SK-N-SH treated with all-trans-retinoic acid at 6 μM for 48 hours (cell line): ENCODE data around the gene SMG1.

ENCODE experiments used
- ATAC-seq: fragments of 200-7000 bp; cut with Tn5 transposase; 3 replicates; pipeline ENCODE4 v1.9.1; 2020; ENCODE audit warnings: mild to moderate bottlenecking, moderate library complexity
- ARNTL ChIP-seq: fragments of 450-650 bp; formaldehyde crosslinking; IDR thresholded peaks from 2 replicates; pipeline ENCODE4 v1.5.0; 2020; ENCODE audit warnings: low read depth, mild to moderate bottlenecking, moderate library complexity, borderline replicate concordance
- BACH2 ChIP-seq: fragments of 250-450 bp; sonication (Bioruptor Pico); IDR thresholded peaks from 2 replicates; pipeline ENCODE4 v1.9.0; 2021; ENCODE audit warnings: mild to moderate bottlenecking, borderline replicate concordance
- CSRNP3 ChIP-seq: fragments of 250-450 bp; sonication (Bioruptor Pico); IDR thresholded peaks from 2 replicates; pipeline ENCODE4 v1.5.1; 2021; ENCODE audit warnings: mild to moderate bottlenecking, moderate library complexity
- ESRRG ChIP-seq: fragments of 250-450 bp; sonication (Bioruptor Pico); IDR thresholded peaks from 2 replicates; pipeline ENCODE4 v1.6.1; 2021; ENCODE audit warnings: mild to moderate bottlenecking
- GLIS3 ChIP-seq: fragments of 250-450 bp; sonication (Bioruptor Pico); IDR thresholded peaks from 2 replicates; pipeline ENCODE4 v1.5.0; 2020; ENCODE audit warnings: mild to moderate bottlenecking, moderate library complexity
- OSR1 ChIP-seq: fragments of 250-450 bp; sonication (Bioruptor Pico); IDR thresholded peaks from 2 replicates; pipeline ENCODE4 v1.8.0; 2022; ENCODE audit warnings: moderate library complexity, mild to moderate bottlenecking, inconsistent platforms
- POU6F1 ChIP-seq: fragments of 250-450 bp; sonication (Bioruptor Pico); IDR thresholded peaks from 2 replicates; pipeline ENCODE4 v1.8.0; 2021; ENCODE audit warnings: low read depth, mild to moderate bottlenecking, moderate library complexity, borderline replicate concordance
- RARB ChIP-seq: fragments of 250-450 bp; sonication (Bioruptor Pico); IDR thresholded peaks from 2 replicates; pipeline ENCODE4 v1.8.0; 2021; ENCODE audit warnings: mild to moderate bottlenecking, moderate library complexity
- SNAI2 ChIP-seq: fragments of 250-450 bp; sonication (Bioruptor Pico); IDR thresholded peaks from 2 replicates; pipeline ENCODE4 v1.5.0; 2020; ENCODE audit warnings: mild to moderate bottlenecking, moderate library complexity
- TCF4 ChIP-seq: fragments of 250-450 bp; sonication (Bioruptor Pico); IDR thresholded peaks from 2 replicates; pipeline ENCODE4 v1.8.0; 2021; ENCODE audit warnings: mild to moderate bottlenecking, moderate library complexity, borderline replicate concordance
- TOX ChIP-seq: fragments of 250-450 bp; sonication (Bioruptor Pico); IDR thresholded peaks from 2 replicates; pipeline ENCODE4 v1.8.0; 2021; ENCODE audit warnings: mild to moderate bottlenecking, moderate library complexity, borderline replicate concordance
- ZC3H10 ChIP-seq: fragments of 250-450 bp; sonication (Bioruptor Pico); IDR thresholded peaks from 2 replicates; pipeline ENCODE4 v1.5.1; 2021; ENCODE audit warnings: mild to moderate bottlenecking, moderate library complexity
- ZFP3 ChIP-seq: fragments of 250-450 bp; sonication (Bioruptor Pico); IDR thresholded peaks from 2 replicates; pipeline ENCODE4 v1.5.0; 2020; ENCODE audit warnings: mild to moderate bottlenecking, moderate library complexity
- ZFP30 ChIP-seq: fragments of 450-650 bp; formaldehyde crosslinking; IDR thresholded peaks from 2 replicates; pipeline ENCODE4 v1.5.0; 2022; ENCODE audit warnings: mild to moderate bottlenecking, moderate library complexity
- ZNF565 ChIP-seq: fragments of 450-650 bp; formaldehyde crosslinking; conservative IDR thresholded peaks from 2 replicates; pipeline ENCODE4 v1.5.0; 2020; ENCODE audit warnings: low read depth, mild to moderate bottlenecking, moderate library complexity
- ZNF70 ChIP-seq: fragments of 450-650 bp; formaldehyde crosslinking; IDR thresholded peaks from 2 replicates; pipeline ENCODE4 v1.5.0; 2020; ENCODE audit warnings: mild to moderate bottlenecking, moderate library complexity
- ZNF8 ChIP-seq: fragments of 450-650 bp; formaldehyde crosslinking; IDR thresholded peaks from 2 replicates; pipeline ENCODE4 v1.5.0; 2020; ENCODE audit warnings: mild to moderate bottlenecking, moderate library complexity
- TF ChIP-seq, protein P1 (sequence below): fragments of 250-450 bp; sonication (Bioruptor Pico); IDR thresholded peaks from 2 replicates; pipeline ENCODE4 v1.8.0; 2020; ENCODE audit warnings: mild to moderate bottlenecking, moderate library complexity, borderline replicate concordance

The SMG1 gene

GRCh38 chr16:18925986-18926865 is at the start of gene SMG1:
SMG1 (minus strand) TSS chr16:18926408; CDS start chr16:18926041, 367 bp downstream.
- peak; percentile 93 for ATAC-seq

GRCh38 chr16:18975109-18975508 is 48.9 kb upstream of the SMG1 start:
- no peak for ATAC-seq
- no peak for TF ChIP-seq RARB (CRISPR knock-in tag)
- TF ChIP-seq TOX: no peak
- TF ChIP-seq ARNTL: no peak
- no peak for TF ChIP-seq ZFP3 (CRISPR knock-in tag)
- TF ChIP-seq BACH2 (CRISPR knock-in tag): no peak
- TF ChIP-seq ZFP30 (CRISPR knock-in tag): no peak
- TF ChIP-seq CSRNP3 (CRISPR knock-in tag): no peak
- TF ChIP-seq GLIS3 (CRISPR knock-in tag): no peak
- TF ChIP-seq ZNF8 (CRISPR knock-in tag): no peak

DNA sequence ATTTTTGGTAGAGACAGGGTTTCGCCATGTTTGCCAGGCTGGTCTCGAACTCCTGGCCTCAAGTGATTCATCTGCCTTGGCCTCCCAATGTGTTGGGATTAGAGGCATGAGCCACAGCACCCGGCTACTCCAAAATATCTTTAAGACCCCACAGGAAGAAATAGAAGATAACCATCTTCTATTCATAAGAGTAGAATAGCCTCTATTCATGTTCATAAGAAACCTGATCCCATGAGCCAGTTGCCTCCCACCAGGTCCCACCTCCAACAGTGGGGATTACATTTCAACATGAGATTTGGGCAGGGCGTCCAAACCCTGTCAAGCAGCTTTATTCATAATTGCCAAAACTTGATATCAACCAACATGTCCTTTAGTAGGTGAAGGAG is 43.6 kb upstream of the SMG1 start:
- TF ChIP-seq ZC3H10 (CRISPR knock-in tag) (no peak), TCF4 (CRISPR knock-in tag) (no peak), GLIS3 (CRISPR knock-in tag) (no peak), ZNF8 (CRISPR knock-in tag) (no peak), BACH2 (CRISPR knock-in tag) (no peak), ZFP3 (CRISPR knock-in tag) (no peak), ARNTL (no peak), ZNF565 (no peak), ESRRG (CRISPR knock-in tag) (no peak)
- ATAC-seq: no peak

GRCh38 chr16:18969050-18969854 is 43.0 kb upstream of the SMG1 start:
- ATAC-seq: peak; percentile 99
- TF ChIP-seq CSRNP3 (CRISPR knock-in tag): no peak
- TF ChIP-seq OSR1: no peak
- no peak for TF ChIP-seq SNAI2 (CRISPR knock-in tag)
- TF ChIP-seq, protein P1, sequence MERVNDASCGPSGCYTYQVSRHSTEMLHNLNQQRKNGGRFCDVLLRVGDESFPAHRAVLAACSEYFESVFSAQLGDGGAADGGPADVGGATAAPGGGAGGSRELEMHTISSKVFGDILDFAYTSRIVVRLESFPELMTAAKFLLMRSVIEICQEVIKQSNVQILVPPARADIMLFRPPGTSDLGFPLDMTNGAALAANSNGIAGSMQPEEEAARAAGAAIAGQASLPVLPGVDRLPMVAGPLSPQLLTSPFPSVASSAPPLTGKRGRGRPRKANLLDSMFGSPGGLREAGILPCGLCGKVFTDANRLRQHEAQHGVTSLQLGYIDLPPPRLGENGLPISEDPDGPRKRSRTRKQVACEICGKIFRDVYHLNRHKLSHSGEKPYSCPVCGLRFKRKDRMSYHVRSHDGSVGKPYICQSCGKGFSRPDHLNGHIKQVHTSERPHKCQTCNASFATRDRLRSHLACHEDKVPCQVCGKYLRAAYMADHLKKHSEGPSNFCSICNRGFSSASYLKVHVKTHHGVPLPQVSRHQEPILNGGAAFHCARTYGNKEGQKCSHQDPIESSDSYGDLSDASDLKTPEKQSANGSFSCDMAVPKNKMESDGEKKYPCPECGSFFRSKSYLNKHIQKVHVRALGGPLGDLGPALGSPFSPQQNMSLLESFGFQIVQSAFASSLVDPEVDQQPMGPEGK (CRISPR knock-in tag): 0 out of 2 replicates have a peak, but pooled peaks have one; percentile 66

DNA sequence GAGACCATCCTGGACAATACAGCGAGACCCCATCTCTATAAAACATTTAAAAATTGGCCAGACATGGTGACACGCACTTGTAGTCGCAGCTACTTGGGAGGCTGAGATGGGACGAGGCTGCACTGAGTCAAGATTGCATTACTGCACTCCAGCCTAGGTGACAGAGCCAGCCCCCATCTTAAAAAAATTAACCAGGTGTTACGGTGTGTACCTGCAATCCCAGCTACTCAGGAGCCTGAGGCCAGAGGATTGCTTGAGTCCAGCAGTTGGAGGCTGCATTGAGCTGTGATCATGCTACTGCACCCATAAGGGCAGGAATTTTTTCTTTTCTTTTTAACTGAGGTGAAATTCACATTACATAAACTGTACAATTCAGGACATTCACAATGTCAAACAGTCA is 40.6 kb upstream of the SMG1 start:
- TF ChIP-seq TCF4 (CRISPR knock-in tag): no peak
- no peak for TF ChIP-seq POU6F1 (CRISPR knock-in tag)
- TF ChIP-seq ZNF8 (CRISPR knock-in tag): no peak
- no peak for TF ChIP-seq SNAI2 (CRISPR knock-in tag)
- TF ChIP-seq ESRRG (CRISPR knock-in tag): no peak
- TF ChIP-seq ZNF70 (CRISPR knock-in tag): no peak
- no peak for ATAC-seq
